A172 (cell line): ENCODE measurements around the gene ZC3H11A. TPM values are rescaled to one million over a fixed set of nuclear protein-coding genes. Genes with fewer than 3 reads are reported as not detected.
"Not testable (repeated sequence)": the region's sequence is repeated elsewhere in the genome, so short reads cannot be mapped to it uniquely, and the experiment has no call there.

ENCODE experiments used
- DNase-seq: peaks from one replicate; pipeline ENCODE4 v3.0.0-alpha.2; 2015; ENCODE audit warnings: low spot score
- total RNA-seq: library from RNA; depleted of rRNA; stranded (reverse); fragments of >200 nt; shearing (Covaris generic); gene quantifications from 2 replicates; pipeline ENCODE4 v1.2.3, GENCODE V29; 2014

Gene ZC3H11A
- total RNA-seq, 1 experiment from 2014 or later = 117 TPM

GRCh38 chr1:203781962-203782361, 13.5 kb upstream of the ZC3H11A start:
- no peak for DNase-seq

- DNase-seq = no peak
These were observed 5.5 kb upstream of the ZC3H11A start for GRCh38 chr1:203789966-203790365.

GRCh38 chr1:203791498-203791897, 3.9 kb upstream of the ZC3H11A start:
- no peak for DNase-seq

GRCh38 chr1:203792486-203792885, 2.9 kb upstream of the ZC3H11A start:
- DNase-seq = no peak

GRCh38 chr1:203793561-203793960, 1.9 kb upstream of the ZC3H11A start:
- DNase-seq = not testable (repeated sequence)

GRCh38 chr1:203794764-203795440, 521 bp upstream of the ZC3H11A start:
- no peak for DNase-seq

GRCh38 chr1:203796236-203796605, 798 bp downstream of the ZC3H11A start:
- DNase-seq = peak; percentile 52

GRCh38 chr1:203797216-203797615, 1.8 kb downstream of the ZC3H11A start:
- DNase-seq = no peak

GRCh38 chr1:203797948-203798655, 2.7 kb downstream of the ZC3H11A start:
- no peak for DNase-seq

- no peak for DNase-seq
These were observed 3.7 kb downstream of the ZC3H11A start for GRCh38 chr1:203799157-203799556.

- DNase-seq = no peak
These were observed 4.5 kb downstream of the ZC3H11A start for GRCh38 chr1:203799971-203800370.

GRCh38 chr1:203805689-203806088, 10.3 kb downstream of the ZC3H11A start:
- DNase-seq = no peak

GRCh38 chr1:203807196-203807595, 11.8 kb downstream of the ZC3H11A start:
- DNase-seq = peak; percentile 51

- no peak for DNase-seq
These were observed 18.3 kb downstream of the ZC3H11A start for GRCh38 chr1:203813581-203814341.

GRCh38 chr1:203818399-203818798, 23.0 kb downstream of the ZC3H11A start:
- no peak for DNase-seq

- no peak for DNase-seq
These were observed 27.9 kb downstream of the ZC3H11A start for GRCh38 chr1:203823306-203823705.

- DNase-seq = no peak
These were observed 30.8 kb downstream of the ZC3H11A start for GRCh38 chr1:203826175-203826574.

GRCh38 chr1:203828002-203828401, 32.6 kb downstream of the ZC3H11A start:
- no peak for DNase-seq

GRCh38 chr1:203828503-203828902, 33.1 kb downstream of the ZC3H11A start:
- DNase-seq = no peak

- DNase-seq = not testable (repeated sequence)
These were observed 33.8 kb downstream of the ZC3H11A start for GRCh38 chr1:203829247-203829646.

GRCh38 chr1:203835476-203835875, 40.1 kb downstream of the ZC3H11A start:
- no peak for DNase-seq

GRCh38 chr1:203839081-203839480, 43.7 kb downstream of the ZC3H11A start:
- peak; percentile 27 for DNase-seq
